Right atrium auricular region (tissue), 2 donors: ENCODE results near the gene CDHR5. TPM values are rescaled to one million over a fixed set of nuclear protein-coding genes. Genes with fewer than 3 reads are reported as not detected.

ENCODE experiments used
- DNase-seq: peaks from one replicate; pipeline ENCODE4 v3.0.0-alpha.2; 2019; ENCODE audit warnings: low spot score
- H3K27ac ChIP-seq, 2 donors: fragments of 200-600 bp; sonication (generic); 1 replicate in 1 of 2; 2 replicates in 1 of 2; pipeline ENCODE4 v1.5.1; 2016 to 2019
- H3K27me3 ChIP-seq, 2 donors: fragments of 200-600 bp; sonication (generic); one replicate each; pipeline versions ENCODE4 v1.5.1 to v1.6.0; 2017 to 2019
- H3K36me3 ChIP-seq: fragments of 200-600 bp; sonication (generic); one replicate; pipeline ENCODE4 v1.5.1; 2016
- H3K4me1 ChIP-seq, 2 donors: fragments of 200-600 bp; sonication (generic); one replicate each; pipeline versions ENCODE4 v1.5.1 to v1.6.0; 2017 to 2019
- H3K4me3 ChIP-seq, 2 donors: fragments of 200-600 bp; sonication (generic); 1 replicate in 1 of 2; 2 replicates in 1 of 2; pipeline ENCODE4 v1.5.1; 2017 to 2019; ENCODE audit warnings: mild to moderate bottlenecking in 1 of 2, moderate library complexity in 1 of 2
- H3K9me3 ChIP-seq, 2 donors: fragments of 200-600 bp; sonication (generic); one replicate each; pipeline ENCODE4 v1.5.1; 2019
- total RNA-seq, 2 donors: library from RNA; depleted of rRNA; stranded (reverse); fragments of >200 nt; gene quantifications; one replicate each; pipeline ENCODE4 v1.1.0, GENCODE V29; 2016
- TF ChIP-seq, protein P1 (sequence below), 2 donors: fragments of 200-600 bp; sonication (generic); IDR thresholded peaks; one replicate each; pipeline ENCODE4 v1.5.1; 2019; ENCODE audit warnings: antibody characterized with exemption in 2 of 2

CDHR5 gene
- total RNA-seq, 2 donors from 2014 or later: not detected

DNA sequence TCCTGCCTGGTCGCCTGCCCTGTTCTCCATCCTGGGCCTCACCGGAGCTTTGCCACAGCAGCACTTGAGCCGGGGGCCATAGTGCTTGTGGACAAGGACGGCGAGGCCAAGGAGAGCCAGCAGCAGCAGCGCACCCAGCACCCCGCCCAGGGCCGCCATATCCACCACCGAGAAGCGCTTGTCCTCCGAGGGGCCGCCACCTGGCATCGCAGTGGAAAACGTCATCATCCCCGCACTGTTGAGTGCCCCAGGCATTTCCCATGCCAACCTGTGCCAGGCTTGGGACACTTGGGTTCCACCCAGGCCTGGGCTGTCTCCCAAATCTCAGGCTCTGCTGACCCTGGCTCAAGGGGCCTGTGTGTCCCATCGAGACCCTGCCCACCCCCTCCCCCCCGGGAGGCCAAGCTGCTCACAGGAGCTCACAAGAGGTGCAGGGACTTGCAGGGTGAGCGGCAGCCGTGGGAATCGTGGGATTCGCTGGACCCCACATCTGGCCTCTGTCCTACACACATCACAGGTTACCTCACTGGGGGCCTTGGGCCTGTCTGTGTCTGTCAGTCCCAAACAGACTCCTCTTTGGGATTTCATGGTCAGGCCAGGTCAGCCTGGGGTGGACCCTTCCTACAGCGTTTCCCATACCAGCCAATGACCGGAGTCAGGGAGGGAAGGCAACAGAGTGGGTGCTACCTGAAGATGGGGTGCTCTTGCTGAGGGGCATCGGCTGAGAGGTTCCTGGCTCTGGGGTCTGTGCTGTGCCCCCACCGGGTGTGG is 6.7 kb downstream of the CDHR5 start:
- H3K27me3 ChIP-seq: no peaks in the 10 kb centered on the region
- peaks cover 2% of the 10 kb centered on the region for H3K36me3 ChIP-seq
- H3K4me3 ChIP-seq: no peak overlapping the region
- TF ChIP-seq, protein P1, sequence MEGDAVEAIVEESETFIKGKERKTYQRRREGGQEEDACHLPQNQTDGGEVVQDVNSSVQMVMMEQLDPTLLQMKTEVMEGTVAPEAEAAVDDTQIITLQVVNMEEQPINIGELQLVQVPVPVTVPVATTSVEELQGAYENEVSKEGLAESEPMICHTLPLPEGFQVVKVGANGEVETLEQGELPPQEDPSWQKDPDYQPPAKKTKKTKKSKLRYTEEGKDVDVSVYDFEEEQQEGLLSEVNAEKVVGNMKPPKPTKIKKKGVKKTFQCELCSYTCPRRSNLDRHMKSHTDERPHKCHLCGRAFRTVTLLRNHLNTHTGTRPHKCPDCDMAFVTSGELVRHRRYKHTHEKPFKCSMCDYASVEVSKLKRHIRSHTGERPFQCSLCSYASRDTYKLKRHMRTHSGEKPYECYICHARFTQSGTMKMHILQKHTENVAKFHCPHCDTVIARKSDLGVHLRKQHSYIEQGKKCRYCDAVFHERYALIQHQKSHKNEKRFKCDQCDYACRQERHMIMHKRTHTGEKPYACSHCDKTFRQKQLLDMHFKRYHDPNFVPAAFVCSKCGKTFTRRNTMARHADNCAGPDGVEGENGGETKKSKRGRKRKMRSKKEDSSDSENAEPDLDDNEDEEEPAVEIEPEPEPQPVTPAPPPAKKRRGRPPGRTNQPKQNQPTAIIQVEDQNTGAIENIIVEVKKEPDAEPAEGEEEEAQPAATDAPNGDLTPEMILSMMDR (IDR thresholded peaks at IDR 0.05): no peak
- peaks cover 0 to 32% of the 10 kb centered on the region in 2 donors for H3K4me1 ChIP-seq
- no peaks in the 10 kb centered on the region for H3K9me3 ChIP-seq
- no peak for DNase-seq
- no peak overlapping the region for H3K27ac ChIP-seq

DNA sequence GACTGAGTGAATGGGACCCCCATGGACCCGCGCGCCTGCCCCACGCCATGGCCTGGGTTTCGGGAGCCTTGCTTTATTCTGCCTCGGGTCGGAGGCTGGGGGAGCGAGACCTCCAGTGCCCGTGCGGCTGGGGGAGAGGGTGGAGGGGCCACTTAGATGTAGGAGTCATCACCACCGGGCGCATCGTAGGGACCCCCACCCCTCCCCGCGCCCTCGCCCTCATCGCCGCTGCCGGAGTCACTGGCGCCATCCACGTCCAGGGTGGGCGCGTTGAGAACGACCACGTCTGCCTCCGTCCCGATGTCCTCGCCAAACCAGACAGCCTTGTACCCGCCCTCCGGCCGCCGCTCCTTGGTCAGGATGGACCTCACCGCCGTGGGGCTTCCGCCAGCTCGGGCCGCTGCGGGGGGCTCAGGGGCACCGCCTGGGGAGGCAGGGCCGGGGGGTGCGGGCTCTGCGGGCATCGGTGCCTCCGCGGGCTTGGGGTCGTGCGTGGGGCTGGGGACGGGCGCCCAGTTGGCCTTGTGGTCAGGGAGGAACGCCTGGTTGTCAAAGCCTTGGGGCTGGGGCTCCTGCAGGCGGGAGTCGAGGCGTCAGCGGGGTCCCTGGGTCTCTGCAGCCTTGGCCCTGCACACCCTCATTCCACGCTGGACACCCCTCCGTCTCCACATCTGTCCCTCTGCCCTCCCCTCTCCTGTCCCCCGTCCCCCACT is 7.4 kb downstream of the CDHR5 start:
- TF ChIP-seq, protein P1 (IDR thresholded peaks at IDR 0.05): no peak
- DNase-seq: no peak
- H3K36me3 ChIP-seq: peaks cover 9% of the 10 kb centered on the region
- H3K27ac ChIP-seq: no peak overlapping the region
- no peaks in the 10 kb centered on the region for H3K9me3 ChIP-seq
- peaks cover 0 to 35% of the 10 kb centered on the region in 2 donors for H3K4me1 ChIP-seq
- no peaks in the 10 kb centered on the region for H3K27me3 ChIP-seq
- no peak overlapping the region for H3K4me3 ChIP-seq

DNA sequence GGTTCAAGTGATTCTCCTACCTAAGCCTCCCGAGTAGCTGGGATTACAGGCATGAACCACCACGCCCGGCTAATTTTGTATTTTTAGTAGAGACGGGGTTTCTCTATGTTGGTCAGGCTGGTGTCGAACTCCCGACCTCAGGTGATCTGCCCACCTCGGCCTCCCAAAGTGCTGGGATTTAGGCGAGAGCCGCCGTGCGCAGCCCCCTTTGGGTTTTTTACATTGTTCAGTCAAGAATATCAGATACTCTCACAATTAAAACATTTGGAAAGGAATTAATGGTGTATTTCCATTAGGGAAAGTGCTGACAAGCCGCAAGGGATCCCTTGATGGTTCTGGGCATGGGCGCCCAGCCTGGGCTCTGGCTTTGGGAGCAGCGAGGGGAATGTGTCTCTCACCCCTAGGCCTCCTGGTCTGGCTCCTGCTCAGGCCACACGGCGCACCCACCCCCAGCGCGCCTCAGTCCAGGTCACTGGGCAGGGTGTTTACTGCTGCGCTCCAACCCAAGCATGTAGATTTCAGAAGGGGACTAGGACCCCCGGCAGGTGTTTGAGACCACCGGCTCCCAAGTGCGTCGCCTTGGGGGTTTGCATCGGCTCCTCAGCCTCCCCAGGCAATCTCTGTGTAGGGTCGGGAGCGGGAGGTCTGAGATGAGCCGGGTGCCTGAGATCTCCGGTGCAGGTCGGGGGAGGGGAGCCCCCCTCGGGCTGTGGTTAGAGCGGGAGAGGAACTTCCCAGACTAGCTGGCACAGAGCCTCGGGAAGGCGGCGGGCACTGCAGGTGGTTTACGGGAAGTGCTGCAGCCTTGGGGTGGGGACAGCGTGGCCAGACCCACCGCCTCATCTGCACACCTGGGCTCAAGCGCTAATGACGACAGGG is 8.2 kb downstream of the CDHR5 start:
- peaks cover 0 to 35% of the 10 kb centered on the region in 2 donors for H3K4me1 ChIP-seq
- H3K27ac ChIP-seq: peak overlapping the region; percentile 90 to 91
- TF ChIP-seq, protein P1 (IDR thresholded peaks at IDR 0.05): no peak
- peak overlapping the region in 1 of 2 donors; percentile 63 for H3K4me3 ChIP-seq
- no peak for DNase-seq
- no peaks in the 10 kb centered on the region for H3K27me3 ChIP-seq
- peaks cover 17% of the 10 kb centered on the region for H3K36me3 ChIP-seq
- no peaks in the 10 kb centered on the region for H3K9me3 ChIP-seq

DNA sequence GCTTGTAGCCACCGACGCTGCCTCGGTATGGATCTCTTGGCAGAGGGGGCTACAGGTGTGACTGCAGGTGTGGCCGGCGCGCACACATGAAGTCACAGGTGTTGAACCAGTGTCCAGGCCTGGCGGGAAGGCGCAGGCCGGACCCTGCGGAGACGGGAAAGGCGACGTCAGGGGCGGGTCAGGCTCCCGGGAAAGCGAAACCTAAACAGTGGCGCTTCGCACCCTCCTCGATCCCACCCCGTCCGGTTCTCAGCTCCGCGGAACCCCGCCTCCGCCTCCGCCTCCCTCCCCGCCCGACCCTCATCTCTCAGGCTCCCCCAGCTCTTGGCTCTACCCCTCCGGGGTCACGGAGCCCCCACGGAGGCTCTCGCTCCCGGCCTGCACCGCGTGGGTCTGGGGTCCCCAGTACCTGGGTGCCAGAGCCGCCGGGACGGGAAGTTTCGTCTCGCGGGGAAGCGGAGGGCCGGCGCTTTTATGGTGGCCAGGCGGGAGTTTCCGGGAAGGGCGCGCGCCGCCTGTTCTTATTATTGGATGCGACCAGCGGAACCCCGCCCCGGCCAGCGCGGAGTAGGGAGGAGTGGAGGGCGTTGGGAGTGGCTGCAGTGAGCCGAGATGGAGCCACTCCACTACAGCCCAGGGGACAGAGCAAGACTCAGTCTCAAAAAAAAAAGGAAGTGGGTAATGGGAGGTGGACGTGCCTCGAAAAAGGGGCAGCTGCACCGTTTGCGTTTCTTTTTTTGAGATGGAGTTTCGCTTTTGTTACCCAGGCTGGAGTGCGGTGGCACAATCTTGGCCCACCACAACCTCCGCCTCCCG is 9.0 kb downstream of the CDHR5 start, which contains the start of gene IRF7:
TSS of gene IRF7 (minus strand) at position 447 of the 816 bp plus-strand sequence. CDS start 586 bp downstream, outside the sequence.
- TF ChIP-seq, protein P1 (IDR thresholded peaks at IDR 0.05): no peak
- DNase-seq: peak; percentile 98
- H3K27me3 ChIP-seq: no peaks in the 10 kb centered on the region
- H3K4me1 ChIP-seq: peaks cover 0 to 35% of the 10 kb centered on the region in 2 donors
- peak within 1 kb of the TSS; percentile 90 to 91 for H3K27ac ChIP-seq
- peaks cover 26% of the 10 kb centered on the region for H3K36me3 ChIP-seq
- H3K9me3 ChIP-seq: no peaks in the 10 kb centered on the region
- H3K4me3 ChIP-seq: peak within 1 kb of the TSS; percentile 57 to 63
